Prostate gland (tissue), 2 donors: ENCODE measurements around the gene PEAK1.

Experiments
- POLR2A ChIP-seq: fragments of 450-650 bp; IDR thresholded peaks from one replicate; pipeline ENCODE4 v1.6.1; 2016; ENCODE audit warnings: antibody characterized with exemption, mild to moderate bottlenecking
- TF ChIP-seq, protein P1 (sequence below), 4 experiments: fragments of 200-600 bp in 2 of 4; fragments of 450-650 bp in 2 of 4; sonication (generic) in 2 of 4; IDR thresholded peaks; 1 replicate in 3 of 4; 2 replicates in 1 of 4; pipeline ENCODE4 v1.5.1; 2016 to 2019; ENCODE audit warnings: antibody characterized with exemption in 4 of 4, mild to moderate bottlenecking in 2 of 4, moderate library complexity in 2 of 4

DNA sequence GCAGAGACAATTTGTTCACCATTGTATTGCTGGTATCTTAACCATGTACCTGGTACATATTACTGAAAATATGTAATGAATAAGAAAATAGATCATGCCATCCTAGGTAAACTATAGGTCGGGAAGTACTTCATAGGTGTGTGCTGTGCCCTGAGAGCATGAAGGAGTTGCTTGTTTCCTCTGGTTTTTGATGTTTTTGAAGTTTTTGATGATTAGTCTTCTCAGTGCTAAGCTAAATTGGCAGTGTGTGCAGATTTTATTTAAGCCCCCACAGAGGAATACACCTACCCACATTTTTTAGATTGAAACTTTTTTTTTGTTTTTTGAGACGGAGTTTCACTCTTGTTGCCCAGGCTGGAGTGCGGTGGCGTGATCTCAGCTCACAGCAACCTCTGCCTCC, 17.4 kb upstream of the PEAK1 start:
- TF ChIP-seq, protein P1, sequence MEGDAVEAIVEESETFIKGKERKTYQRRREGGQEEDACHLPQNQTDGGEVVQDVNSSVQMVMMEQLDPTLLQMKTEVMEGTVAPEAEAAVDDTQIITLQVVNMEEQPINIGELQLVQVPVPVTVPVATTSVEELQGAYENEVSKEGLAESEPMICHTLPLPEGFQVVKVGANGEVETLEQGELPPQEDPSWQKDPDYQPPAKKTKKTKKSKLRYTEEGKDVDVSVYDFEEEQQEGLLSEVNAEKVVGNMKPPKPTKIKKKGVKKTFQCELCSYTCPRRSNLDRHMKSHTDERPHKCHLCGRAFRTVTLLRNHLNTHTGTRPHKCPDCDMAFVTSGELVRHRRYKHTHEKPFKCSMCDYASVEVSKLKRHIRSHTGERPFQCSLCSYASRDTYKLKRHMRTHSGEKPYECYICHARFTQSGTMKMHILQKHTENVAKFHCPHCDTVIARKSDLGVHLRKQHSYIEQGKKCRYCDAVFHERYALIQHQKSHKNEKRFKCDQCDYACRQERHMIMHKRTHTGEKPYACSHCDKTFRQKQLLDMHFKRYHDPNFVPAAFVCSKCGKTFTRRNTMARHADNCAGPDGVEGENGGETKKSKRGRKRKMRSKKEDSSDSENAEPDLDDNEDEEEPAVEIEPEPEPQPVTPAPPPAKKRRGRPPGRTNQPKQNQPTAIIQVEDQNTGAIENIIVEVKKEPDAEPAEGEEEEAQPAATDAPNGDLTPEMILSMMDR (IDR thresholded peaks at IDR 0.05): no peak
- TF ChIP-seq POLR2A: no peak
